ENCODE data around the gene EXOC7. TPM values are rescaled to one million over a fixed set of nuclear protein-coding genes. Genes with fewer than 3 reads are reported as not detected.
A peak's percentile ranks its signal among the peaks of the same experiment; 100 is the strongest.

EXOC7 gene
- total RNA-seq, 1 experiment from 2014 or later = 160 TPM

- Histone ChIP-seq H2BK120ac (ENCODE audit: low read depth, low read length, poor library complexity, severe bottlenecking) (no peak overlapping the region), H3K18ac (ENCODE audit: insufficient read length, low read depth, low read length) (no peak overlapping the region), H4K8ac (replicated peaks; ENCODE audit: insufficient read length, low read depth, low read length) (no peak overlapping the region), H4K91ac (ENCODE audit: insufficient read length, low read depth, low read length) (no peak overlapping the region), H4K20me1 (ENCODE audit: control insufficient read depth, insufficient read depth, insufficient read length) (no peaks in the 10 kb centered on the region), H3K56ac (ENCODE audit: insufficient read length, low read depth, low read length) (no peak overlapping the region), H3K23ac (ENCODE audit: insufficient read length, low read depth, low read length) (no peak overlapping the region), H2BK20ac (ENCODE audit: low read depth, low read length, poor library complexity, severe bottlenecking) (no peak overlapping the region), H2BK5ac (ENCODE audit: insufficient read length, low read length) (no peak overlapping the region), H2AFZ (ENCODE audit: low read length) (no peak overlapping the region), H3K4me1 (ENCODE audit: insufficient read depth, low read length) (no peaks in the 10 kb centered on the region), H3K79me2 (ENCODE audit: insufficient read depth, low read length) (no peaks in the 10 kb centered on the region), H2AK5ac (ENCODE audit: insufficient read length, low read length) (no peak overlapping the region), H2BK12ac (ENCODE audit: insufficient read length, low read depth, low read length) (no peak overlapping the region), H3K79me1 (ENCODE audit: insufficient read depth, low read depth, low read length, poor library complexity, severe bottlenecking) (no peaks in the 10 kb centered on the region), H3K4me2 (ENCODE audit: insufficient read depth, insufficient read length, low read length) (no peak overlapping the region), H3K9ac (ENCODE audit: extremely low read depth, insufficient read length, low read length) (no peak overlapping the region), H3K27me3 (ENCODE audit: insufficient read depth, low read length) (no peaks in the 10 kb centered on the region), H3K23me2 (ENCODE audit: insufficient read length, low read depth, low read length, poor library complexity, severe bottlenecking) (no peaks in the 10 kb centered on the region), H3K4ac (ENCODE audit: low read depth, low read length) (no peak overlapping the region), H4K5ac (ENCODE audit: insufficient read length, low read depth, low read length) (no peak overlapping the region), H3K9me3 (ENCODE audit: control insufficient read depth, low read depth, low read length) (no peaks in the 10 kb centered on the region), H3K27ac (ENCODE audit: insufficient read length, low read depth, low read length) (no peak overlapping the region), H3K14ac (ENCODE audit: insufficient read depth, low read length) (no peak overlapping the region), H3T11ph (ENCODE audit: low read length) (no peak overlapping the region), H2BK15ac (ENCODE audit: low read depth, low read length) (no peak overlapping the region)
- Mint-ChIP-seq H3K4me3 (no peak overlapping the region), H3K27me3 (ENCODE audit: low read depth) (no peaks in the 10 kb centered on the region; the same call in 1 of the 2 replicates), H3K4me1 (peaks cover 7 to 8% of the 10 kb centered on the region in 2 experiments), H3K9me3 (no peaks in the 10 kb centered on the region), H3K27ac (peak overlapping the region in 1 of 3 experiments; percentile 77; a peak in 1 of 7 replicates), H3K36me3 (ENCODE audit: insufficient read depth in 1 of 3, low read depth in 3 of 3) (peaks cover 18 to 78% (median 64%) of the 10 kb centered on the region in 3 experiments; a peak in 6 of 7 replicates)
- no CpG with 5 or more reads among the region's 13 CpGs for WGBS (ENCODE audit: extremely low coverage, insufficient read length, low lambda C conversion rate)
- TF ChIP-seq CTCF (conservative IDR thresholded peaks at IDR 0.05) = no peak
- DNase-seq = no peak
Observed at GRCh38 chr17:76085731-76086366, 17.7 kb downstream of the EXOC7 start.
